Gastrocnemius medialis (tissue), 4 donors: ENCODE measurements around the gene MTA1. TPM values are rescaled to one million over a fixed set of nuclear protein-coding genes. Genes with fewer than 3 reads are reported as not detected.

Experiments used
- ATAC-seq, 2 donors: fragments of 150-250 bp; one replicate each; pipeline ENCODE4 v1.9.1; 2016
- DNase-seq, 2 donors: peaks; one replicate each; pipeline ENCODE4 v3.0.0-alpha.2; 2019
- H3K27ac ChIP-seq, 4 donors: fragments of 200-600 bp; sonication (generic); 1 replicate in 1 of 4; 2 replicates in 3 of 4; pipeline ENCODE4 v1.5.1; 2016 to 2018; ENCODE audit warnings: mild to moderate bottlenecking in 2 of 4, moderate library complexity in 1 of 4
- H3K27me3 ChIP-seq, 3 donors: fragments of 200-600 bp; sonication (generic) in 2 of 3; 1 replicate in 1 of 3; 2 replicates in 2 of 3; pipeline versions ENCODE4 v1.5.1 to v1.6.0; 2016 to 2019; ENCODE audit warnings: mild to moderate bottlenecking in 1 of 3, moderate library complexity in 1 of 3
- H3K36me3 ChIP-seq, 2 donors: fragments of 200-600 bp; sonication (generic) in 1 of 2; one replicate each; pipeline ENCODE4 v1.5.1; 2017 to 2018
- H3K4me1 ChIP-seq, 2 donors: fragments of 200-600 bp; sonication (generic) in 1 of 2; one replicate each; pipeline ENCODE4 v1.5.1; 2016 to 2017; ENCODE audit warnings: mild to moderate bottlenecking in 2 of 2
- H3K4me3 ChIP-seq, 4 donors: fragments of 200-600 bp; sonication (generic) in 3 of 4; 1 replicate in 1 of 4; 2 replicates in 3 of 4; pipeline ENCODE4 v1.5.1; 2016 to 2019; ENCODE audit warnings: mild to moderate bottlenecking in 2 of 4
- H3K9me3 ChIP-seq, 3 donors: fragments of 200-600 bp; sonication (generic) in 2 of 3; 1 replicate in 1 of 3; 2 replicates in 2 of 3; pipeline ENCODE4 v1.5.1; 2016 to 2019
- POLR2A ChIP-seq, 2 donors: fragments of 450-650 bp; IDR thresholded peaks; one replicate each; pipeline ENCODE4 v1.6.1; 2017; ENCODE audit warnings: antibody characterized with exemption in 2 of 2, mild to moderate bottlenecking in 2 of 2, moderate library complexity in 2 of 2
- in situ Hi-C, 4 donors: fragments of 200-750 bp; cut with MboI; loops; one replicate each; pipeline versions ENCODE4 v1.15.0 to v1.8.0; 2017; ENCODE audit warnings: low sequenced_read_pairs in 4 of 4
- intact Hi-C: fragments of 100-400 bp; cut with DNase I; formaldehyde crosslinking; loops from one replicate; pipeline ENCODE4 v1.15.1; 2023; ENCODE audit warnings: low total_unique reads
- total RNA-seq, 4 donors: library from RNA; depleted of rRNA; stranded (reverse); fragments of >200 nt; gene quantifications; one replicate each; pipeline versions ENCODE4 v1.1.0 to v1.2.3, GENCODE V29; 2016
- TF ChIP-seq, protein P1 (sequence below), 5 experiments: fragments of 450-650 bp in 3 of 5; fragments of 200-600 bp in 2 of 5; sonication (generic) in 2 of 5; IDR thresholded peaks in 4 of 5; conservative IDR thresholded peaks in 1 of 5; 1 replicate in 4 of 5; 2 replicates in 1 of 5; pipeline ENCODE4 v1.5.1; 2016 to 2019; ENCODE audit warnings: antibody characterized with exemption in 5 of 5, mild to moderate bottlenecking in 3 of 5, moderate library complexity in 3 of 5

Gene MTA1
- total RNA-seq, 4 donors from 2014 or later = 18.2 to 30.8 (median 28.2) TPM

DNA sequence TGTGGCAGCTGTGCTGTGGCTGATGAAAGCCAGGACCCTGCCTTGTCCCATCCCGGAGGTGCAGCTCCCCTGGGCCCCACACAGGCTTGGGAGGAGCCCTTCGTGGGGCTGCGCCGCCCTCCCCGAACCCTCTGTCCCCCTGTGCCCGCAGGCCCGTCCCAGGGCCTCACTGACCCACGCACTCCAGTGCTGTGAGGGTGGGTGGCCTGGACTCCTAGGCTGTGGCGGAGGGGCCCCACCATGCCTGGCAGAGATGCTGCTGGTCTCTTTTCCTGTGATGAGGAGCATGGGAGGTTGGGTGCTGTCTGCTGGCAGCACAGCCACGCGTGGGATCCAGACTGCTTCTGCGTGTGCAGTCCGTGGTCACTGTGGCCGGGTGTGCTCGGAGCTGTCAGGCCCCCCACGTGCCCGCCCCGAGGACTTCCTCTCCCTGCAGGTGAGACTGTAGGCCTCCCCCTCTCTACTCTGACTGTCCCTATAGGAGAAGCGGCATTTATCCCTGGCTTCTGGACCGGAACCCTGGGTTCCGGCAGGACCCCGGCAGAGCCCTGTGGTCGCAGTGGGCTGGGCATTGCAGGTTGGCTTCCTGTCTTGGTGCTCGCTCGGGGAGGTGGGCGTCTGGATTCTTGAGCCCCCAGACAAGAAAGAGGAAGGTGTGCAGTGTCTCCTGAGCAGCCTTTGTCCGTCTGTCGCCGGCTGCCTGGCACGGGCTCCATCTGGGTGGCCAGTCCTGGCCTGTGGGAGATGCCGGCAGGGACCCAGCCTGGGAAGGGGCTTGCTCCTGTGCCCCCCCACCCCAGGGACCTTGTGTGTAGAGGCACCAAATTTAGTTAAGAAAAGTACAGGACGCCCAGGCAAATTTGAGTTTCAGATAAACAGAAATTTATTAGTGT is 2.3 kb downstream of the MTA1 start:
- Histone ChIP-seq H3K4me1 (peaks cover 22 to 24% of the 10 kb centered on the region in 2 donors), H3K36me3 (no peaks in the 10 kb centered on the region), H3K9me3 (no peaks in the 10 kb centered on the region), H3K27me3 (no peaks in the 10 kb centered on the region), H3K4me3 (no peak overlapping the region), H3K27ac (peak overlapping the region in 3 of 4 donors; percentile 69 to 77 (median 73))
- ATAC-seq (no peak), DNase-seq (no peak)
- in situ Hi-C loops = no loop called here
- intact Hi-C loops = no loop called here
- no peak for TF ChIP-seq POLR2A (IDR thresholded peaks at IDR 0.05)
- TF ChIP-seq, protein P1, sequence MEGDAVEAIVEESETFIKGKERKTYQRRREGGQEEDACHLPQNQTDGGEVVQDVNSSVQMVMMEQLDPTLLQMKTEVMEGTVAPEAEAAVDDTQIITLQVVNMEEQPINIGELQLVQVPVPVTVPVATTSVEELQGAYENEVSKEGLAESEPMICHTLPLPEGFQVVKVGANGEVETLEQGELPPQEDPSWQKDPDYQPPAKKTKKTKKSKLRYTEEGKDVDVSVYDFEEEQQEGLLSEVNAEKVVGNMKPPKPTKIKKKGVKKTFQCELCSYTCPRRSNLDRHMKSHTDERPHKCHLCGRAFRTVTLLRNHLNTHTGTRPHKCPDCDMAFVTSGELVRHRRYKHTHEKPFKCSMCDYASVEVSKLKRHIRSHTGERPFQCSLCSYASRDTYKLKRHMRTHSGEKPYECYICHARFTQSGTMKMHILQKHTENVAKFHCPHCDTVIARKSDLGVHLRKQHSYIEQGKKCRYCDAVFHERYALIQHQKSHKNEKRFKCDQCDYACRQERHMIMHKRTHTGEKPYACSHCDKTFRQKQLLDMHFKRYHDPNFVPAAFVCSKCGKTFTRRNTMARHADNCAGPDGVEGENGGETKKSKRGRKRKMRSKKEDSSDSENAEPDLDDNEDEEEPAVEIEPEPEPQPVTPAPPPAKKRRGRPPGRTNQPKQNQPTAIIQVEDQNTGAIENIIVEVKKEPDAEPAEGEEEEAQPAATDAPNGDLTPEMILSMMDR (IDR thresholded peaks at IDR 0.05 in 4 of 5, conservative IDR thresholded peaks at IDR 0.05 in 1 of 5) = no peak

DNA sequence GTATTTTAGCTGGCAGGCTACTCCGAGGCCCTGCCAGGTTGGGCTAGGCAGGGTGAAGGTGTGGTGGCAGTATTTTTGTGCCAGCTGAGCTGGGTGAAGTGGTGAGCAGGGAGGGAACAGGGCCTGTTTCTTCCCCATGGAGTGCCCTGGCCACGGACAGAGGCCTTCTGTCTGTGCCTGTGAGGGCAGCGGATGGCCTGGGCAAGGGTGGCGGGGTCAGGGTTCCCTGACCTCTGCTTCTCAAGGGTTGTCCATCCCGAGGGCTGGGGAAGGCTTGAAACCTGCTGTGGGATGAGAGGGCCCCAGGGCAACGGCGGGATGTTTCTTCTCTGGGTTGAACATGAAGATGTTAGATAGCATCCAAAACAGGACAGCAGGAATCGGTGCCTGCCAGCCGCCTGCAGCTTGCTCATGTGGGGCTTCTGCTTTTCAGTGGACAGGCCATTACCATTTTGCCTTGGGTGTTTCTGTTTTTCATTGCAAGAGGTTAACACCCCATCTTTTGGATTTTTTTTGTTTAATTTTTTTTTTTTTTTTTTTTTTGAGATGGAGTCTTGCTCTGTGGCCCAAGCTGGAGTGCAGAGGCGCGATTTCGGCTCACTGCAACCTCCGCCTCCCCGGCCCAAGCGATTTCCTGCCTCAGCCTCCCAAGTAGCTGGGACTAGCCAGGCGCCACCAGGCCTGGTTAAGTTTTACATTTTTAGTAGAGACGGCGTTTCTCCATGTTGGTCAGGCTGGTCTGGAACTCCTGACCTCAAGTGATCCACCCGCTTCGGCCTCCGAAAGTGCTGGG is 3.3 kb downstream of the MTA1 start:
- Histone ChIP-seq H3K27me3 (no peaks in the 10 kb centered on the region), H3K36me3 (no peaks in the 10 kb centered on the region), H3K9me3 (no peaks in the 10 kb centered on the region), H3K4me1 (peaks cover 22 to 24% of the 10 kb centered on the region in 2 donors), H3K4me3 (no peak overlapping the region), H3K27ac (peak overlapping the region in 2 of 4 donors; percentile 15 to 77)
- no peak for ATAC-seq
- no peak for TF ChIP-seq POLR2A (IDR thresholded peaks at IDR 0.05)
- TF ChIP-seq, protein P1 (IDR thresholded peaks at IDR 0.05 in 4 of 5, conservative IDR thresholded peaks at IDR 0.05 in 1 of 5) = no peak
- intact Hi-C loops (no loop called here), in situ Hi-C loops (no loop called here)
- DNase-seq = no peak

DNA sequence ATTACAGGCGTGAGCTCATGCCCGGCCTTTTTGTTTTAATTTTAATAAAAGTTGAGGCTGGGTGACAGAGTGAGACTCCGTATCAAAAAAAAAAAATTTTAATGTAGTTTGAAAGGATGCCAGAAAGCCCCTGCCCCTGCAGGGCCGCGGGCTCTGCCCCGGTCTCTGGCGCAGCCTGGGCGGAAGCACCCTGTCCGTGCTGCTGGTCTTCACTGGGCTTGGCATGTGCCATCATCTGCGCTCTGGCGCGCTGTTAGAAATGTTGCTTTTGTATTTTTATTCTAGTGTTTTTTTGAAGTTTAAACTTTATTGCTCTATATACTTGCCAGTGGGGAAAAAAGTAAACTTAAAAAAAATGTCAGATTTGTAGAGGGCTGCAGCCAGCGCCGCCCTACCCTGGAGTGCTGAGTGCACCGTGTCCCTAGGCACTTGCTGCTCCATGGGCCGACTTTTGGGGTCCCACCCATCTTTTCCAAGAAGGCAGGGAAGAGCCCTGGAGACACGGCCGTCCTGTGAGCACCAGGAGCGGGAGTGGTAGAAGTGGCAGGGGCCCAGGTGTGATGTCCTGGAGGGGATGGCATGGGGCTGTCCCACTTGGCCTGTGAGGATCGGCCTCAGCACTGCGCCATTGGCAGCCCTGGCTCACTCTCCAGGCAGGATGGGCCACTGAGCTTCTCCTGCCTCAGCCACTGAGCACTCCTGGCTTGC is 4.0 kb downstream of the MTA1 start:
- Histone ChIP-seq H3K27ac (no peak overlapping the region), H3K36me3 (no peaks in the 10 kb centered on the region), H3K9me3 (no peaks in the 10 kb centered on the region), H3K4me3 (no peak overlapping the region), H3K4me1 (peaks cover 22 to 23% of the 10 kb centered on the region in 2 donors), H3K27me3 (no peaks in the 10 kb centered on the region)
- no peak for TF ChIP-seq POLR2A (IDR thresholded peaks at IDR 0.05)
- TF ChIP-seq, protein P1 (IDR thresholded peaks at IDR 0.05 in 4 of 5, conservative IDR thresholded peaks at IDR 0.05 in 1 of 5) = no peak
- ATAC-seq (no peak), DNase-seq (no peak)
- in situ Hi-C loops (no loop called here), intact Hi-C loops (no loop called here)

DNA sequence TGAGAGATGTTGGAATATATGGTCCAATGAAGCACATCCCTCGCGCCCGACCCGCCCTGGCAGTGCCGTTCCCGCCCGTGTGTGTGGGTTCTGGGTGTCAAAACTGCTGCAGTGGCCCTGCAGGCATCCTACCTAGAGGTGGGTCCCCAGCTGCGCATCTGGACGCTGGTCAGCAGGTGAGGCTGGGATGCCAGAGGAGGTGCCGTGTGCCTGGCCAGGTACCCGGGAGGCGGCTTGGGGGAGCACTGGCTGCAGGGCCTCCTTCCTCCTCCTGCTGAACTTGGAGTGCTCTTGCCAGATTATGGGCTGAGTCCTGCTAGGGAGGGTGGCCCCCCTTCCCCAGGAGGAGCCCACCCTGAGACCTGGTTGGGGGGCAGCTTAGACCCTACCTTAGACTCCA is 5.2 kb downstream of the MTA1 start:
- Histone ChIP-seq H3K9me3 (no peaks in the 10 kb centered on the region), H3K4me1 (peaks cover 14 to 17% of the 10 kb centered on the region in 2 donors), H3K27me3 (no peaks in the 10 kb centered on the region), H3K36me3 (no peaks in the 10 kb centered on the region), H3K4me3 (no peak overlapping the region), H3K27ac (no peak overlapping the region)
- intact Hi-C loops (no loop called here), in situ Hi-C loops (no loop called here)
- ATAC-seq = no peak
- no peak for DNase-seq
- TF ChIP-seq, protein P1 (IDR thresholded peaks at IDR 0.05 in 4 of 5, conservative IDR thresholded peaks at IDR 0.05 in 1 of 5) = no peak
- TF ChIP-seq POLR2A (IDR thresholded peaks at IDR 0.05) = no peak
